GM19452 (cell line): ENCODE results near the gene BSN.

ENCODE experiments used
- ATAC-seq: cut with Tn5 transposase; IDR thresholded peaks from one replicate; pipeline ENCODE4 v1.9.1; 2021; ENCODE audit not compliant: unreplicated experiment

BSN gene

GRCh38 chr3:49713336-49714105 lies 159.2 kb downstream of the BSN start:
- ATAC-seq, result no peak

GRCh38 chr3:49714728-49715550 lies 160.7 kb downstream of the BSN start:
- ATAC-seq, result no peak

- ATAC-seq, result no peak
Measured at GRCh38 chr3:49715611-49716121, 161.4 kb downstream of the BSN start.

- no peak for ATAC-seq
Measured at GRCh38 chr3:49716169-49716568, 161.9 kb downstream of the BSN start.

- ATAC-seq, result no peak
Measured at GRCh38 chr3:49716691-49717210, 162.5 kb downstream of the BSN start.

GRCh38 chr3:49717211-49717958 lies 163.1 kb downstream of the BSN start:
- ATAC-seq, result no peak

- no peak for ATAC-seq
Measured at GRCh38 chr3:49717959-49718857, 163.9 kb downstream of the BSN start.

GRCh38 chr3:49718858-49719213 lies 164.6 kb downstream of the BSN start:
- no peak for ATAC-seq

GRCh38 chr3:49719214-49719884 lies 165.1 kb downstream of the BSN start, which contains the start of gene AMIGO3:
AMIGO3 (minus strand) TSS chr3:49719684; CDS start chr3:49719465, 219 bp downstream.
- ATAC-seq, result peak; percentile 42
